Thyroid gland (tissue), 4 donors: ENCODE results near the gene CD82. TPM values are rescaled to one million over a fixed set of nuclear protein-coding genes. Genes with fewer than 3 reads are reported as not detected.

Experiments
- DNase-seq, 2 donors: peaks; one replicate each; pipeline ENCODE4 v3.0.0-alpha.2; 2019
- H3K27ac ChIP-seq, 3 donors: fragments of 200-600 bp; sonication (generic); 1 replicate in 2 of 3; 2 replicates in 1 of 3; pipeline ENCODE4 v1.5.1; 2016 to 2019; ENCODE audit warnings: mild to moderate bottlenecking in 1 of 3, moderate library complexity in 1 of 3
- H3K27me3 ChIP-seq: fragments of 200-600 bp; sonication (generic); one replicate; pipeline ENCODE4 v1.5.1; 2019
- H3K36me3 ChIP-seq, 2 donors: fragments of 200-600 bp; sonication (generic); one replicate each; pipeline ENCODE4 v1.5.1; 2016 to 2019
- H3K4me1 ChIP-seq, 2 donors: fragments of 200-600 bp; sonication (generic); one replicate each; pipeline ENCODE4 v1.5.1; 2017 to 2019
- H3K4me3 ChIP-seq, 3 donors: fragments of 200-600 bp; sonication (generic); replicated peaks in 1 of 3; 1 replicate in 2 of 3; 2 replicates in 1 of 3; pipeline ENCODE4 v1.5.1; 2016; ENCODE audit warnings: mild to moderate bottlenecking in 1 of 3
- H3K9me3 ChIP-seq: fragments of 200-600 bp; sonication (generic); one replicate; pipeline ENCODE4 v1.5.1; 2017
- CTCF ChIP-seq, 6 experiments: fragments of 200-600 bp in 3 of 6; fragments of 450-650 bp in 3 of 6; sonication (generic) in 3 of 6; IDR thresholded peaks; one replicate each; pipeline ENCODE4 v1.5.1; 2016 to 2019; ENCODE audit warnings: antibody characterized with exemption in 6 of 6, mild to moderate bottlenecking in 2 of 6, inconsistent platforms in 1 of 6, moderate library complexity in 1 of 6
- POLR2A ChIP-seq, 2 donors: fragments of 450-650 bp; IDR thresholded peaks; one replicate each; pipeline ENCODE4 v1.6.1; 2017; ENCODE audit warnings: antibody characterized with exemption in 2 of 2, mild to moderate bottlenecking in 2 of 2, moderate library complexity in 1 of 2
- WGBS, 2 donors: methylation state at CpG; one replicate each; pipeline ENCODE4 v1.1.5; 2017; 5-methylcytosine and 5-hydroxymethylcytosine counted together
- intact Hi-C: fragments of 100-400 bp; cut with DNase I; formaldehyde crosslinking; loops from one replicate; pipeline ENCODE4 v1.15.1; 2023
- total RNA-seq, 4 donors: library from RNA; depleted of rRNA; stranded (reverse); fragments of >200 nt; gene quantifications; one replicate each; pipeline ENCODE4 v1.2.3, GENCODE V29; 2016

The CD82 gene
- total RNA-seq, 4 donors from 2014 or later: 11.8 to 24.0 (median 18.7) TPM

- Histone ChIP-seq H3K36me3 (no peaks in the 10 kb centered on the region), H3K4me3 (no peak overlapping the region), H3K9me3 (no peaks in the 10 kb centered on the region), H3K27me3 (no peaks in the 10 kb centered on the region), H3K4me1 (no peaks in the 10 kb centered on the region), H3K27ac (no peak overlapping the region)
- WGBS, 2 donors: 79 to 80% methylated on average over 12 of the region's 12 CpGs
- intact Hi-C loops: no loop called here
- no peak for DNase-seq
- TF ChIP-seq CTCF (IDR thresholded peaks at IDR 0.05): no peak
- no peak for TF ChIP-seq POLR2A (IDR thresholded peaks at IDR 0.05)
These were observed 40.7 kb upstream of the CD82 start for GRCh38 chr11:44524751-44525201.

GRCh38 chr11:44525473-44526252 lies 39.8 kb upstream of the CD82 start:
- H3K4me1 ChIP-seq: no peaks in the 10 kb centered on the region
- no peak for DNase-seq
- 85 to 92% methylated on average over 20 of the region's 20 CpGs for WGBS, 2 donors
- H3K4me3 ChIP-seq: no peak overlapping the region
- no peaks in the 10 kb centered on the region for H3K27me3 ChIP-seq
- intact Hi-C loops: no loop called here
- no peaks in the 10 kb centered on the region for H3K9me3 ChIP-seq
- TF ChIP-seq POLR2A (IDR thresholded peaks at IDR 0.05) (no peak), CTCF (IDR thresholded peaks at IDR 0.05) (no peak)
- no peaks in the 10 kb centered on the region for H3K36me3 ChIP-seq
- H3K27ac ChIP-seq: no peak overlapping the region

GRCh38 chr11:44526438-44526837 lies 39.0 kb upstream of the CD82 start:
- DNase-seq: no peak
- intact Hi-C loops: no loop called here
- H3K4me1 ChIP-seq: no peaks in the 10 kb centered on the region
- H3K27ac ChIP-seq: no peak overlapping the region
- no peaks in the 10 kb centered on the region for H3K9me3 ChIP-seq
- no peak overlapping the region for H3K4me3 ChIP-seq
- H3K27me3 ChIP-seq: no peaks in the 10 kb centered on the region
- WGBS, 2 donors: 55 to 64% methylated on average over 8 to 10 of the region's 12 CpGs
- no peaks in the 10 kb centered on the region for H3K36me3 ChIP-seq
- no peak for TF ChIP-seq CTCF (IDR thresholded peaks at IDR 0.05)
- TF ChIP-seq POLR2A (IDR thresholded peaks at IDR 0.05): no peak

GRCh38 chr11:44527476-44527875 lies 38.0 kb upstream of the CD82 start:
- no peaks in the 10 kb centered on the region for H3K27me3 ChIP-seq
- TF ChIP-seq CTCF (IDR thresholded peaks at IDR 0.05) (no peak), POLR2A (IDR thresholded peaks at IDR 0.05) (no peak)
- no peaks in the 10 kb centered on the region for H3K4me1 ChIP-seq
- no peaks in the 10 kb centered on the region for H3K9me3 ChIP-seq
- no peak for DNase-seq
- H3K27ac ChIP-seq: no peak overlapping the region
- WGBS, 2 donors: 85 to 87% methylated on average over 10 of the region's 10 CpGs
- H3K4me3 ChIP-seq: no peak overlapping the region
- H3K36me3 ChIP-seq: no peaks in the 10 kb centered on the region
- intact Hi-C loops: no loop called here

GRCh38 chr11:44528103-44528502 lies 37.4 kb upstream of the CD82 start:
- Histone ChIP-seq H3K27me3 (no peaks in the 10 kb centered on the region), H3K27ac (no peak overlapping the region), H3K4me1 (no peaks in the 10 kb centered on the region), H3K36me3 (no peaks in the 10 kb centered on the region), H3K4me3 (no peak overlapping the region), H3K9me3 (no peaks in the 10 kb centered on the region)
- no peak for TF ChIP-seq POLR2A (IDR thresholded peaks at IDR 0.05)
- TF ChIP-seq CTCF (IDR thresholded peaks at IDR 0.05): no peak
- WGBS, 2 donors: 88 to 89% methylated on average over 6 to 8 of the region's 8 CpGs
- no peak for DNase-seq
- intact Hi-C loops: no loop called here
